Progenitor cell of endocrine pancreas (in vitro differentiated cells): ENCODE results near the gene ARNT2. TPM values are rescaled to one million over a fixed set of nuclear protein-coding genes. Genes with fewer than 3 reads are reported as not detected.

ENCODE experiments used
- DNase-seq: peaks from one replicate; pipeline ENCODE4 v3.0.0; 2021; ENCODE audit warnings: low spot score; ENCODE audit not compliant: unreplicated experiment
- H3K27ac Mint-ChIP-seq: 2 replicates; pipeline ENCODE4 v1.8.0; 2021; ENCODE audit warnings: mild to moderate bottlenecking, moderate library complexity, mixed read lengths
- H3K27me3 Mint-ChIP-seq: 2 replicates; pipeline ENCODE4 v1.8.0; 2021; ENCODE audit warnings: mixed read lengths
- H3K36me3 Mint-ChIP-seq: 2 replicates; pipeline ENCODE4 v1.8.0; 2022; ENCODE audit warnings: mixed read lengths; ENCODE audit not compliant: insufficient read depth
- H3K4me1 Mint-ChIP-seq: 2 replicates; pipeline ENCODE4 v1.8.0; 2021; ENCODE audit warnings: low read depth, mixed read lengths
- H3K4me3 Mint-ChIP-seq: 2 replicates; pipeline ENCODE4 v1.8.0; 2021; ENCODE audit warnings: low read depth, mild to moderate bottlenecking, moderate library complexity, mixed read lengths
- H3K9me3 Mint-ChIP-seq: 2 replicates; pipeline ENCODE4 v1.8.0; 2021; ENCODE audit warnings: low read depth, mixed read lengths
- CTCF ChIP-seq: fragments of 200-600 bp; sonication (generic); IDR thresholded peaks from one replicate; pipeline ENCODE4 v1.5.0; 2021; ENCODE audit warnings: antibody characterized with exemption, mild to moderate bottlenecking; ENCODE audit not compliant: unreplicated experiment
- long read RNA-seq: library from polyadenylated mRNA; unstranded; transcript quantifications from one replicate; pipeline ENCODE4 v2.0.0, GENCODE V29; 2020
- total RNA-seq: library from RNA; stranded (reverse); gene quantifications from 2 replicates; pipeline ENCODE4 v1.2.1, GENCODE V29; 2021

The ARNT2 gene
- 37.3 and 38.9 TPM in 2 replicates for total RNA-seq
- long read RNA-seq, partial matches to known transcripts = 0 of 42 reads
- long read RNA-seq, other reads (novel, unspliced or antisense) = 42 of 42 reads

- peak; percentile 63 for DNase-seq
- Mint-ChIP-seq H3K4me1 (peaks cover 35% of the 10 kb centered on the region), H3K4me3 (peak within 1 kb of the TSS; percentile 83), H3K36me3 (no peaks in the 10 kb centered on the region), H3K27me3 (peaks cover 3% of the 10 kb centered on the region), H3K9me3 (no peaks in the 10 kb centered on the region), H3K27ac (peak within 1 kb of the TSS; percentile 96)
- TF ChIP-seq CTCF = no peak
These were observed at the start of gene ARNT2 for GRCh38 chr15:80404057-80404760. Gene ARNT2 (plus strand): TSS chr15:80404382. CDS start chr15:80404516, 134 bp downstream.

- Mint-ChIP-seq H3K9me3 (peaks cover 35% of the 10 kb centered on the region), H3K27ac (no peak overlapping the region), H3K4me3 (no peak overlapping the region), H3K36me3 (peaks cover 11% of the 10 kb centered on the region), H3K27me3 (peaks cover 4% of the 10 kb centered on the region), H3K4me1 (no peaks in the 10 kb centered on the region)
- no peak for TF ChIP-seq CTCF
- no peak for DNase-seq
These were observed 37.1 kb upstream of the ARNT2 start for GRCh38 chr15:80367094-80367493.

- H3K4me3 Mint-ChIP-seq = no peak overlapping the region
- TF ChIP-seq CTCF = no peak
These were observed 36.5 kb upstream of the ARNT2 start for GRCh38 chr15:80367661-80368060.

GRCh38 chr15:80371924-80372323 is 32.3 kb upstream of the ARNT2 start:
- no peak for TF ChIP-seq CTCF
- Mint-ChIP-seq H3K36me3 (peaks cover 9% of the 10 kb centered on the region), H3K9me3 (peaks cover 27% of the 10 kb centered on the region), H3K4me1 (no peaks in the 10 kb centered on the region), H3K4me3 (no peak overlapping the region), H3K27me3 (no peaks in the 10 kb centered on the region), H3K27ac (no peak overlapping the region)
- DNase-seq = no peak

More at GRCh38 chr15:80367661-80368060, 36.5 kb upstream of the ARNT2 start:
- no peak for DNase-seq
- Mint-ChIP-seq H3K4me1 (no peaks in the 10 kb centered on the region), H3K9me3 (peaks cover 33% of the 10 kb centered on the region), H3K27me3 (peaks cover 3% of the 10 kb centered on the region), H3K27ac (no peak overlapping the region), H3K36me3 (peaks cover 11% of the 10 kb centered on the region)

GRCh38 chr15:80374441-80374840 is 29.7 kb upstream of the ARNT2 start:
- Mint-ChIP-seq H3K27ac (no peak overlapping the region), H3K27me3 (peaks cover 3% of the 10 kb centered on the region), H3K9me3 (peaks cover 7% of the 10 kb centered on the region), H3K4me3 (no peak overlapping the region), H3K36me3 (no peaks in the 10 kb centered on the region), H3K4me1 (no peaks in the 10 kb centered on the region)
- no peak for DNase-seq
- TF ChIP-seq CTCF = no peak
